ENCODE data around the gene NRIP3.

GRCh38 chr11:9030601-9031000, 26.8 kb upstream of the NRIP3 start:
- TF ChIP-seq CTCF (IDR thresholded peaks at IDR 0.05) (no peak), POLR2A (IDR thresholded peaks at IDR 0.05) (no peak)

Data from heart left ventricle (tissue), 13 donors.